GM06990 (cell line): ENCODE results near the gene RAB5B.

Experiments used
- DNase-seq: peaks from one replicate; pipeline ENCODE4 v3.0.0-alpha.2; 2011; ENCODE audit not compliant: insufficient read length; ENCODE audit errors: extremely low read depth
- H3K27me3 ChIP-seq: replicated peaks from 2 replicates; pipeline ENCODE4 v1.6.0; 2011; ENCODE audit warnings: low read length; ENCODE audit not compliant: control insufficient read depth, insufficient read depth
- H3K36me3 ChIP-seq: 2 replicates; pipeline ENCODE4 v1.5.1; 2011; ENCODE audit warnings: low read length; ENCODE audit not compliant: control insufficient read depth, insufficient read depth
- H3K4me3 ChIP-seq: replicated peaks from 2 replicates; pipeline ENCODE4 v1.5.1; 2011; ENCODE audit warnings: low read depth, mild to moderate bottlenecking, control low read depth, low read length
- CTCF ChIP-seq: IDR thresholded peaks from 2 replicates; pipeline ENCODE4 v1.5.1; 2011; ENCODE audit warnings: low read length, control low read depth, mild to moderate bottlenecking, inconsistent platforms; ENCODE audit not compliant: insufficient read depth, poor library complexity, severe bottlenecking

Gene RAB5B

GRCh38 chr12:55929306-55929791 lies 44.5 kb upstream of the RAB5B start:
- Histone ChIP-seq H3K36me3 (no peaks in the 10 kb centered on the region), H3K4me3 (peak overlapping the region; percentile 74), H3K27me3 (no peaks in the 10 kb centered on the region)
- peak; percentile 89 for DNase-seq
- TF ChIP-seq CTCF: no peak

GRCh38 chr12:55930771-55931316 lies 43.0 kb upstream of the RAB5B start, which contains the start of gene DGKA:
Gene DGKA (plus strand): TSS chr12:55931162. CDS start chr12:55936504, 5,342 bp downstream.
- peak; percentile 53 for DNase-seq
- peak; percentile 75 for TF ChIP-seq CTCF
- H3K27me3 ChIP-seq: no peaks in the 10 kb centered on the region
- H3K36me3 ChIP-seq: no peaks in the 10 kb centered on the region; the same call in 1 of the 2 replicates
- peak within 1 kb of the TSS; percentile 92 for H3K4me3 ChIP-seq

GRCh38 chr12:55931317-55931779 lies 42.5 kb upstream of the RAB5B start:
- Histone ChIP-seq H3K4me3 (peak overlapping the region; percentile 92), H3K36me3 (peaks cover 2% of the 10 kb centered on the region), H3K27me3 (no peaks in the 10 kb centered on the region)
- TF ChIP-seq CTCF: no peak
- no peak for DNase-seq

- Histone ChIP-seq H3K27me3 (no peaks in the 10 kb centered on the region), H3K4me3 (peak overlapping the region; percentile 92), H3K36me3 (peaks cover 2% of the 10 kb centered on the region)
- TF ChIP-seq CTCF: no peak
- no peak for DNase-seq
These were observed 41.9 kb upstream of the RAB5B start for GRCh38 chr12:55931780-55932550.

GRCh38 chr12:55932551-55932910 lies 41.3 kb upstream of the RAB5B start:
- no peaks in the 10 kb centered on the region for H3K27me3 ChIP-seq
- H3K36me3 ChIP-seq: peaks cover 2% of the 10 kb centered on the region
- no peak for TF ChIP-seq CTCF
- DNase-seq: no peak
- H3K4me3 ChIP-seq: peak overlapping the region; percentile 92
